Aorta (tissue), 5 donors: ENCODE measurements around the gene DOCK9. TPM values are rescaled to one million over a fixed set of nuclear protein-coding genes. Genes with fewer than 3 reads are reported as not detected.
A peak's percentile ranks its signal among the peaks of the same experiment; 100 is the strongest.

Experiments
- ATAC-seq: fragments of 200-7000 bp; cut with Tn5 transposase; one replicate; pipeline ENCODE4 v1.9.1; 2022; ENCODE audit warnings: moderate library complexity; ENCODE audit not compliant: low FRiP score
- DNase-seq, 2 donors: peaks; one replicate each; pipeline ENCODE4 v3.0.0-alpha.2; 2020
- H3K27ac ChIP-seq, 2 donors: one replicate each; pipeline ENCODE4 v1.5.1; 2013; ENCODE audit warnings: low read length in 2 of 2, mild to moderate bottlenecking in 2 of 2, moderate library complexity in 2 of 2, control low read depth in 1 of 2, inconsistent platforms in 1 of 2, low read depth in 1 of 2
- H3K27me3 ChIP-seq, 2 donors: one replicate each; pipeline ENCODE4 v1.6.1; 2013; ENCODE audit warnings: control low read depth in 1 of 2, low read length in 1 of 2, mild to moderate bottlenecking in 1 of 2, moderate library complexity in 1 of 2; ENCODE audit not compliant: insufficient read depth in 2 of 2, control insufficient read depth in 1 of 2
- H3K36me3 ChIP-seq, 2 donors: one replicate each; pipeline ENCODE4 v1.6.1; 2013; ENCODE audit warnings: control low read depth in 1 of 2, low read length in 1 of 2, mild to moderate bottlenecking in 1 of 2; ENCODE audit not compliant: insufficient read depth in 2 of 2, control insufficient read depth in 1 of 2
- H3K4me1 ChIP-seq, 2 donors: one replicate each; pipeline ENCODE4 v1.6.1; 2013; ENCODE audit warnings: low read length in 2 of 2, control low read depth in 1 of 2, mild to moderate bottlenecking in 1 of 2, moderate library complexity in 1 of 2; ENCODE audit not compliant: insufficient read depth in 2 of 2, control insufficient read depth in 1 of 2
- H3K4me3 ChIP-seq, 2 donors: one replicate each; pipeline ENCODE4 v1.5.1; 2013; ENCODE audit warnings: low read length in 2 of 2, control low read depth in 1 of 2, mild to moderate bottlenecking in 1 of 2
- H3K9me3 ChIP-seq: one replicate; pipeline ENCODE4 v1.6.1; 2013; ENCODE audit warnings: mild to moderate bottlenecking, low read length; ENCODE audit not compliant: control insufficient read depth
- WGBS, 2 donors: extraction: QIAGEN DNeasy Blood & Tissue Kit; methylation state at CpG; one replicate each; pipeline ENCODE4 v1.1.7; 2013; 5-methylcytosine and 5-hydroxymethylcytosine counted together
- intact Hi-C, 2 donors: fragments of 100-400 bp; cut with DNase I; formaldehyde crosslinking; loops; one replicate each; pipeline versions ENCODE4 v1.14.2 to v1.15.0; 2022
- polyA plus RNA-seq, 2 donors: library from polyadenylated mRNA; stranded (reverse); fragments of 200-250 nt; gene quantifications; one replicate each; pipeline ENCODE4 v1.2.3, GENCODE V29; 2013
- total RNA-seq, 2 donors: library from RNA; stranded (reverse); fragmentation: NEBNext Ultra II Directional; extraction: Animal tissue kit (Norgen Biotek cat#: 25700); gene quantifications; one replicate each; pipeline ENCODE4 v1.2.1, GENCODE V29; 2021
- donor health status: healthy with polysubstance abuse.
- donor health status: Bipolar disorder and iron deficiency.
- donor health status: DM: no; HTN: no; CAD: no.
- donor health status: DM: no; HTN: no; CAD: no.
- donor health status: DM: yes; HTN: yes; CAD: no.

DOCK9 gene
- total and polyA plus RNA-seq, 4 donors, result 9.1 to 107 (median 43.8) TPM

DNA sequence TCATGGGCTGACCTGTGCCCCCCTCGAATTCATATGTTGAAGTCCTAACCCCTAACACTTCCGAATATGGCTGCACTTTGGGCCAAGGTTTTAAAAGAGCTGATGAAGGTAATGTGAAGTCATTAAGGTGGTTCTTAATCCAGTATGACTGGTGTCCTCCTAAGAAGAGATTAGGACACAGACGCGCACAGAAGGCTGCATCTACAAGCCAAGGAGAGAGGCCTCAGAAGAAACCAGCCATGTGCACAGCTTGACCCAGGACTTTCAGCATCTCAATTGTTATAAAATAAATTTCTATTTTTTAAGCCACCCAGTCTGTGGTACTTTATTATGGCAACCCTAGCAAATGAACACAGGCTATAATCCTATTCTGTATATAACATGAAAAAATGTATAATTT lies 99.9 kb downstream of the DOCK9 start:
- peaks cover 2 to 3% of the 10 kb centered on the region in 2 donors for H3K36me3 ChIP-seq
- H3K27ac ChIP-seq, result no peak overlapping the region
- WGBS, 2 donors, result 87 to 92% methylated on average over 4 of the region's 4 CpGs

GRCh38 chr13:98877466-98877865 lies 100.4 kb downstream of the DOCK9 start:
- DNase-seq (no peak), ATAC-seq (no peak)
- peaks cover 4% of the 10 kb centered on the region for H3K9me3 ChIP-seq
- no peak overlapping the region for H3K27ac ChIP-seq
- H3K4me1 ChIP-seq, result no peaks in the 10 kb centered on the region
- intact Hi-C loops, result no loop called here
- H3K27me3 ChIP-seq, result no peaks in the 10 kb centered on the region
- peaks cover 2 to 3% of the 10 kb centered on the region in 2 donors for H3K36me3 ChIP-seq
- WGBS, 2 donors, result 97% methylated on average over 3 of the region's 3 CpGs
- no peak overlapping the region for H3K4me3 ChIP-seq

More for the DNA sequence above, 99.9 kb downstream of the DOCK9 start:
- Histone ChIP-seq H3K4me1 (no peaks in the 10 kb centered on the region), H3K27me3 (no peaks in the 10 kb centered on the region), H3K9me3 (peaks cover 4% of the 10 kb centered on the region), H3K4me3 (no peak overlapping the region)
- intact Hi-C loops, result no loop called here
- DNase-seq (no peak), ATAC-seq (no peak)

DNA sequence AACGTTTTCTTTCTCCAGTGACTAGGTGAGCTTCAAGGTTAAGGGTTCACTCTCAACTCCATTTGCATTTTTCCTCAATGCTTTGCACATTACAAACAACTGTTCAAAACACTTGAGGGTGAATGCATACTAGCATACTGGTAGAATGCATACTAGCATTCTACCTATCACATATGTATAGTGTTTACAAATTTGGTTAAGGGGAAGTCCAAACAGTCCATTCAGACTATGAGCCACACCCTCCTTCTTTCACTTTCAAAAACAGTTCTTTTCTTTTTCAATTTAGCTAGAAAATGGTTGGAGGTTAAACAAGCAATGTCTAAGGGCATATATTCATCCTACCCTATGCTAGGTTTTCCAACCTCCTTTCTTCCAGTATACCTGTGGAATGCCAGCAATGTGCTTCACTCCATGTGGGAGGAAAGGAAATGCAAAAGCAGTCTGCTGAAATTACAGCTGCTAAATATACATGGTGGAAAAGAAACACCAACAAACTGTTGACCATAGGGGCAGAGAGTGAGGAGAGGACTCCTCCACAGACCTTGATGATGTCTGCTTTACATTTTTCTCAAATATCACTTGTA lies 102.6 kb downstream of the DOCK9 start:
- intact Hi-C loops, result no loop called here
- H3K9me3 ChIP-seq, result peaks cover 4% of the 10 kb centered on the region
- WGBS, 2 donors, result 85 to 92% methylated on average over 1 of the region's 1 CpG
- H3K4me3 ChIP-seq, result no peak overlapping the region
- ATAC-seq, result no peak
- no peak overlapping the region for H3K27ac ChIP-seq
- no peaks in the 10 kb centered on the region for H3K27me3 ChIP-seq
- H3K36me3 ChIP-seq, result peaks cover 3 to 5% of the 10 kb centered on the region in 2 donors
- H3K4me1 ChIP-seq, result no peaks in the 10 kb centered on the region
- no peak for DNase-seq

DNA sequence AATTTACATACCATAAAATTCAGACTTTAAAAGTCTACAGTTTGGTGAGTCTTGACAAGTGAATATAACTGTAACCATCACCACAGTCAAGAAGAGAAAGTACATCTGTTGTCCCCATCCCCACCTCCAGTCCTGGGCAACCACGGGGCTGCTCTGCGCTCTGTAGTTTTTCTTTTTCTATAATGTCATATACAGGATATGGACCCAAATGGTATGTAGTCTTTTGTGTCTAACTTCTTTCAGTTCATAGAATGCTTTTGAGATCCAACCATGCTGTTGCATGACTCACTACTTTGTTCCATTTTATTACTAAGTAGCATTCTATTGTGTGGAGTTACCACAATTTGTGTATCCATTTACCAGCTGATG lies 103.9 kb downstream of the DOCK9 start:
- H3K9me3 ChIP-seq, result peaks cover 4% of the 10 kb centered on the region
- WGBS, 2 donors, result 96 to 98% methylated on average over 2 of the region's 2 CpGs
- DNase-seq, result no peak
- intact Hi-C loops, result no loop called here
- no peaks in the 10 kb centered on the region for H3K27me3 ChIP-seq
- no peaks in the 10 kb centered on the region for H3K4me1 ChIP-seq
- no peak overlapping the region for H3K27ac ChIP-seq
- ATAC-seq, result no peak
- no peak overlapping the region for H3K4me3 ChIP-seq
- peaks cover 3 to 7% of the 10 kb centered on the region in 2 donors for H3K36me3 ChIP-seq

- DNase-seq (no peak), ATAC-seq (no peak)
- H3K27ac ChIP-seq, result no peak overlapping the region
- intact Hi-C loops, result no loop called here
- 99 to 100% methylated on average over 3 of the region's 3 CpGs for WGBS, 2 donors
- peaks cover 3 to 7% of the 10 kb centered on the region in 2 donors for H3K36me3 ChIP-seq
- no peaks in the 10 kb centered on the region for H3K27me3 ChIP-seq
- peaks cover 4% of the 10 kb centered on the region for H3K9me3 ChIP-seq
- no peak overlapping the region for H3K4me3 ChIP-seq
- H3K4me1 ChIP-seq, result no peaks in the 10 kb centered on the region
Measured at GRCh38 chr13:98873377-98874028, 104.4 kb downstream of the DOCK9 start.

DNA sequence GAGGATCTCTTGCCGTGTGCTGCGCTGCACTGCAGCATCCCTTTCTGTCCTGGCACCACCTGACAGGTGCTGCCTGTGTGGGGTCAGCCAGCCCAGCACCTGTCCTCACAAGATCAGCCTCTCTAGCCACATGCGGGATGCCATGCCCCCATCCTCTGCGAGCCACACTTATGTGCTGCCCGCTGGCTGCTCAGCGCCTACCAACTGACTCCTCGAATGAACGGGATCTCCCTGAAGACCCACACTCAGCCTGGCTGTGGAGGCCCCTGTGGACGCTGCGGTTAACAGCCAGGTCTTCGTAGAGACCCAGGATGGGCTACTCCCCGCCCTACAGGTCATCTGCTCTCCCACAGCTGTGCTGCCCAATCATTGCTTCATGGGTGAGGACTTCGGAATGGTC lies 106.1 kb downstream of the DOCK9 start:
- no peaks in the 10 kb centered on the region for H3K27me3 ChIP-seq
- H3K4me3 ChIP-seq, result no peak overlapping the region
- peak; percentile 21 for ATAC-seq
- no peak overlapping the region for H3K27ac ChIP-seq
- peaks cover 3 to 7% of the 10 kb centered on the region in 2 donors for H3K36me3 ChIP-seq
- H3K4me1 ChIP-seq, result no peaks in the 10 kb centered on the region
- H3K9me3 ChIP-seq, result peaks cover 4% of the 10 kb centered on the region
- intact Hi-C loops, result no loop called here
- WGBS, 2 donors, result 91 to 94% methylated on average over 13 of the region's 13 CpGs
- DNase-seq, result no peak

- Histone ChIP-seq H3K4me3 (no peak overlapping the region), H3K27me3 (no peaks in the 10 kb centered on the region), H3K36me3 (peaks cover 3 to 12% of the 10 kb centered on the region in 2 donors), H3K9me3 (peaks cover 4% of the 10 kb centered on the region), H3K27ac (no peak overlapping the region), H3K4me1 (no peaks in the 10 kb centered on the region)
- WGBS, 2 donors, result 72 to 76% methylated on average over 6 of the region's 6 CpGs
- DNase-seq (no peak), ATAC-seq (no peak)
- intact Hi-C loops, result no loop called here
Measured at GRCh38 chr13:98869408-98870090, 108.3 kb downstream of the DOCK9 start.

DNA sequence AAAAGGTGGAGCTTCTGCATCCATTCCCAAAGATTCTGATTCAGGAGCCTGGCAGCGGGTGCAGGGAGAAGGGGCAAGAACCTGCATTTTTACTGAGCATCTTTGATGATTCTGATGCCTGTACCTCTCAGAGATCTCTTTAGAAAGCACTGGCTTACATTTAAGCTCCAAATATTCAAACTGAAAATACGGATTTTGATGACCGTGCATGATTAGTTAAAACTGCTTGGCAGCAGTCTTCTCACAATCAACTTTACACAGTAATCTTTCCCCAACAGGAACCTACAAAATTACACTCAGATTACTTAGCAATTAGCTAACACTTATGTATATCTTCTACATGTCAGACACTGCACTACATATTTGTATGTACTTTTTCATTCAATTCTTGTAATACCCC lies 108.9 kb downstream of the DOCK9 start:
- Histone ChIP-seq H3K4me1 (no peaks in the 10 kb centered on the region), H3K9me3 (peaks cover 4% of the 10 kb centered on the region), H3K27ac (no peak overlapping the region), H3K4me3 (no peak overlapping the region), H3K27me3 (no peaks in the 10 kb centered on the region), H3K36me3 (peaks cover 3 to 12% of the 10 kb centered on the region in 2 donors)
- 95 to 97% methylated on average over 3 of the region's 3 CpGs for WGBS, 2 donors
- intact Hi-C loops, result no loop called here
- DNase-seq (no peak), ATAC-seq (no peak)

- ATAC-seq (no peak), DNase-seq (no peak)
- Histone ChIP-seq H3K9me3 (no peaks in the 10 kb centered on the region), H3K36me3 (peaks cover 0 to 15% of the 10 kb centered on the region in 2 donors), H3K27me3 (no peaks in the 10 kb centered on the region), H3K4me1 (no peaks in the 10 kb centered on the region), H3K27ac (no peak overlapping the region), H3K4me3 (no peak overlapping the region)
- intact Hi-C loops, result no loop called here
- WGBS, 2 donors, result 98 to 99% methylated on average over 1 of the region's 1 CpG
Measured at GRCh38 chr13:98866882-98867281, 111.0 kb downstream of the DOCK9 start.
